Measurements from ENCODE around the gene SDK1. TPM values are rescaled to one million over a fixed set of nuclear protein-coding genes. Genes with fewer than 3 reads are reported as not detected.

Gene SDK1
- total and polyA plus RNA-seq, 2 donors (not counting 3 experiments of a cell fraction or from before 2014, with no cell fraction given): 1.6 to 3.9 TPM

DNA sequence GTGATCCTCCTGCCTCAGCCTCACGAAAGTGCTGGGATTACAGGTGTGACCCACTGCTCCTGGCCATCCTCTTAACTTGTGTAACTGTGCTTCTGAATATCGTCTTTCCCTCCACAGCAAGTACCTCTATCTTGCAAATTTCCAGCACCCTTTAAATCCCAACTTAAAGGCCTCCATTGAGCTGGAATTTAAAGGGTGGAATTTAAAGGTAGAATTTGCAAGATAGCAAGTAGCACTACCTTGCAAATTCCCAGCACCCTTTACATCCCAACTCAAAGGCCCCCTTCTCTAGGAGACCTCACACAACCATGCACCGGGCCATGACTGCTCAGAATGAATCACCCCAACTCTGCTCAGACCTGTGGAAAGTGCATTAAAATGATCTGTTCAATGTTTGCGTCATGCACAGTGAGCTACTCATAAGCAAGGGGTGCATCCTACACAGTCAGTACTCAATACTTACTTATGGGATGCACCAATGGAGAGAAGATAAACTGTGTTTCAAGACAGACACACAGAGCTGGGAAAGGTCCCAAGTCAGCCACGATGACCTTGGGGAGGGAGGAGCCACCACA is 17.8 kb upstream of the SDK1 start:
- Histone ChIP-seq H3K4me3 (replicated peaks in 1 of 3; ENCODE audit: insufficient read depth in 1 of 3, low read depth in 1 of 3, low read length in 3 of 3) (no peak overlapping the region), H3K9ac (replicated peaks; ENCODE audit: extremely low read depth, insufficient read depth, low read length) (no peak overlapping the region), H3K36me3 (ENCODE audit: control insufficient read depth in 2 of 2, extremely low read depth in 1 of 2, insufficient read depth in 2 of 2, low read length in 2 of 2) (no peaks in the 10 kb centered on the region), H2AFZ (ENCODE audit: low read depth, low read length) (no peak overlapping the region), H3K4me2 (ENCODE audit: insufficient read depth, low read length) (no peak overlapping the region), H3K79me2 (ENCODE audit: control insufficient read depth, insufficient read depth, low read length) (no peaks in the 10 kb centered on the region), H3K27ac (ENCODE audit: insufficient read depth, low read depth, low read length) (no peak overlapping the region), H3K27me3 (ENCODE audit: control insufficient read depth in 2 of 2, insufficient read depth in 2 of 2, low read length in 2 of 2) (no peaks in the 10 kb centered on the region), H3K9me1 (replicated peaks; ENCODE audit: control insufficient read depth, extremely low read depth, insufficient read depth, low read length) (no peaks in the 10 kb centered on the region), H3K4me1 (ENCODE audit: control insufficient read depth, extremely low read depth, insufficient read depth, low read length) (no peaks in the 10 kb centered on the region), H3K9me3 (replicated peaks; ENCODE audit: control insufficient read depth, insufficient read depth, low read length) (no peaks in the 10 kb centered on the region), H4K20me1 (replicated peaks; ENCODE audit: control insufficient read depth, extremely low read depth, insufficient read depth, low read length) (no peaks in the 10 kb centered on the region)
- TF ChIP-seq, protein P1, sequence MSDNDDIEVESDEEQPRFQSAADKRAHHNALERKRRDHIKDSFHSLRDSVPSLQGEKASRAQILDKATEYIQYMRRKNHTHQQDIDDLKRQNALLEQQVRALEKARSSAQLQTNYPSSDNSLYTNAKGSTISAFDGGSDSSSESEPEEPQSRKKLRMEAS (IDR thresholded peaks at IDR 0.05; ENCODE audit: insufficient read depth, insufficient read length): no peak
- TF ChIP-seq FOS (IDR thresholded peaks at IDR 0.05; ENCODE audit: borderline replicate concordance, insufficient read depth, low read length) (no peak), POLR2AphosphoS5 (IDR thresholded peaks at IDR 0.05; ENCODE audit: insufficient read depth, low read depth, low read length) (no peak), MYC (IDR thresholded peaks at IDR 0.05; ENCODE audit: low read depth, low read length) (no peak), GATA2 (IDR thresholded peaks at IDR 0.05; ENCODE audit: insufficient read depth, insufficient read length, low read depth, low read length) (no peak), POLR2A (IDR thresholded peaks at IDR 0.05; ENCODE audit: low read depth, low read length) (no peak), EZH2 (IDR thresholded peaks at IDR 0.05; ENCODE audit: borderline replicate concordance, low read depth, low read length, severe bottlenecking) (no peak), JUN (IDR thresholded peaks at IDR 0.05; ENCODE audit: borderline replicate concordance, insufficient read depth, insufficient read length, low read depth) (no peak)
- TF ChIP-seq, protein P2, sequence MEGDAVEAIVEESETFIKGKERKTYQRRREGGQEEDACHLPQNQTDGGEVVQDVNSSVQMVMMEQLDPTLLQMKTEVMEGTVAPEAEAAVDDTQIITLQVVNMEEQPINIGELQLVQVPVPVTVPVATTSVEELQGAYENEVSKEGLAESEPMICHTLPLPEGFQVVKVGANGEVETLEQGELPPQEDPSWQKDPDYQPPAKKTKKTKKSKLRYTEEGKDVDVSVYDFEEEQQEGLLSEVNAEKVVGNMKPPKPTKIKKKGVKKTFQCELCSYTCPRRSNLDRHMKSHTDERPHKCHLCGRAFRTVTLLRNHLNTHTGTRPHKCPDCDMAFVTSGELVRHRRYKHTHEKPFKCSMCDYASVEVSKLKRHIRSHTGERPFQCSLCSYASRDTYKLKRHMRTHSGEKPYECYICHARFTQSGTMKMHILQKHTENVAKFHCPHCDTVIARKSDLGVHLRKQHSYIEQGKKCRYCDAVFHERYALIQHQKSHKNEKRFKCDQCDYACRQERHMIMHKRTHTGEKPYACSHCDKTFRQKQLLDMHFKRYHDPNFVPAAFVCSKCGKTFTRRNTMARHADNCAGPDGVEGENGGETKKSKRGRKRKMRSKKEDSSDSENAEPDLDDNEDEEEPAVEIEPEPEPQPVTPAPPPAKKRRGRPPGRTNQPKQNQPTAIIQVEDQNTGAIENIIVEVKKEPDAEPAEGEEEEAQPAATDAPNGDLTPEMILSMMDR (IDR thresholded peaks at IDR 0.05; ENCODE audit: extremely low read depth in 1 of 2, insufficient read depth in 1 of 2, low read depth in 1 of 2, low read length in 2 of 2): no peak
- BruUV-seq (replicated peaks): no TSS peak
- dilution Hi-C loops (cut with MboI; ENCODE audit: extremely low pct_ligation_motif_present, low sequenced_read_pairs): no loop called here
- intact Hi-C loops (cut with micrococcal nuclease): loop anchor here (10.0 kb wide), 1 partner anchor 58 kb away; no protein-coding TSS in a partner anchor
- ChIA-PET CTCF (interaction anchor here (1.6 kb wide), 1 partner anchor 10 kb away, joined by 5 read pairs; no protein-coding TSS in a partner anchor), POLR2A (no interaction called here)
- FAIRE-seq (no peak), DNase-seq (ENCODE audit: low read depth, low spot score) (no peak)

All from endothelial cell of umbilical vein (primary cell).